DOHH2 (cell line): ENCODE results near the gene CCDC77.

Experiments
- H3F3A ChIP-seq: fragments of 200-600 bp; sonication (generic), shearing (Covaris generic); 2 replicates; pipeline ENCODE4 v1.6.0; 2016; ENCODE audit warnings: antibody characterized with exemption, mild to moderate bottlenecking; ENCODE audit not compliant: control insufficient read depth, insufficient read depth
- H3K27ac ChIP-seq: fragments of 200-600 bp; sonication (generic); 2 replicates; pipeline ENCODE4 v1.5.1; 2014; ENCODE audit warnings: low read depth, mild to moderate bottlenecking, low read length, moderate library complexity
- H3K27me3 ChIP-seq: fragments of 200-600 bp; sonication (generic); 2 replicates; pipeline ENCODE4 v1.6.1; 2014; ENCODE audit warnings: mild to moderate bottlenecking, low read length, mixed read lengths; ENCODE audit not compliant: control insufficient read depth
- H3K36me3 ChIP-seq: fragments of 200-600 bp; sonication (generic); 2 replicates; pipeline ENCODE4 v1.6.1; 2014; ENCODE audit warnings: mild to moderate bottlenecking, low read length, moderate library complexity, mixed read lengths; ENCODE audit not compliant: control insufficient read depth
- H3K4me1 ChIP-seq: fragments of 200-600 bp; sonication (generic); 2 replicates; pipeline ENCODE4 v1.6.1; 2014; ENCODE audit warnings: mild to moderate bottlenecking, low read length, mixed read lengths; ENCODE audit not compliant: control insufficient read depth
- H3K4me2 ChIP-seq: fragments of 200-600 bp; sonication (generic); 2 replicates; pipeline ENCODE4 v1.6.0; 2014; ENCODE audit warnings: mild to moderate bottlenecking, low read length, moderate library complexity
- H3K4me3 ChIP-seq: fragments of 200-600 bp; sonication (generic); 2 replicates; pipeline ENCODE4 v1.5.1; 2014; ENCODE audit warnings: mild to moderate bottlenecking, low read length, mixed read lengths
- H3K79me2 ChIP-seq: fragments of 200-600 bp; sonication (generic); 2 replicates; pipeline ENCODE4 v1.6.1; 2014; ENCODE audit warnings: mild to moderate bottlenecking, low read length, mixed read lengths; ENCODE audit not compliant: control insufficient read depth
- H3K9me2 ChIP-seq: fragments of 200-600 bp; sonication (generic); replicated peaks from 2 replicates; pipeline ENCODE4 v1.6.1; 2014; ENCODE audit warnings: mild to moderate bottlenecking, low read length, mixed read lengths; ENCODE audit not compliant: control insufficient read depth
- H3K9me3 ChIP-seq: fragments of 200-600 bp; sonication (generic); 2 replicates; pipeline ENCODE4 v1.6.1; 2014; ENCODE audit warnings: antibody characterized with exemption, low read length, mixed read lengths; ENCODE audit not compliant: control insufficient read depth, insufficient read depth
- H4K20me1 ChIP-seq: fragments of 200-600 bp; sonication (generic); 2 replicates; pipeline ENCODE4 v1.6.0; 2014; ENCODE audit warnings: low read depth, mild to moderate bottlenecking, antibody characterized with exemption, low read length, moderate library complexity; ENCODE audit not compliant: control insufficient read depth, insufficient read depth
- CTCF ChIP-seq: fragments of 200-600 bp; sonication (generic); IDR thresholded peaks from one replicate; pipeline ENCODE4 v1.5.1; 2014; ENCODE audit warnings: antibody characterized with exemption, mild to moderate bottlenecking, low read depth, low read length; ENCODE audit not compliant: poor library complexity, severe bottlenecking
- EZH2phosphoT487 ChIP-seq: fragments of 200-600 bp; sonication (generic); IDR thresholded peaks from 2 replicates; pipeline ENCODE4 v1.6.1; 2017; ENCODE audit warnings: borderline replicate concordance, mild to moderate bottlenecking, antibody characterized with exemption, low read length, moderate library complexity, mixed read lengths

The CCDC77 gene

DNA sequence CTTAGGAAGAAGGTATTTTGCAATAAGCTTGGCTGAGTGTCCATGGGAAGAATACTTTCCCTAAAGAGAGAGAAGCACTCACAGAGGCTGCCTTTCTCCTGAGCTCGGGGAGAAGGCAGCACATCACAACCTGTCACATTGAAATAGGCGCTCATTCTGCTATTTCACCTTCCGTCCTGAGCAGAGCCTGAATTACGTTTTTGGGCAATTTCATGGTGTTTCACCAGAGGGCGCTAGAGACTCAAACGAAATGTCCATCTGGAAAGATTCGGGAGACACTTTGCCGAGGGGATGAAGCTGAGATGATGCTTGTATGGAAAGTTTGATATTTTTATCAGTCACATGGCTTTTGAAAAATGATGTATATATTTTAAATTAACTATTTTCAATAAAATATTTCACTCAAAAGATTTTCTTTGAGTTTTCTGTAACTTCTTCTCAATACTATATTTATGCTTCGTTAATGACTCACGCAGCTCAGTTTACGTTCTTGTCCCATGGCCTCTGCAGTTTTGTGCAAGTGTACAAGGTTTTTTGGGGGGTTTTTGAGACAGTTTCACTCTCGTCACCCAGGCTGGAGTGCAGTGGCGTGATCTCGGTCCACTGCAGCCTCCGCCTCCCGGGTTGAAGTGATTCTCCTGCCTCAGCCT lies 40.9 kb downstream of the CCDC77 start:
- peaks cover 28% of the 10 kb centered on the region for H3K36me3 ChIP-seq
- H3K27ac ChIP-seq, result no peak overlapping the region
- no peaks in the 10 kb centered on the region for H3K79me2 ChIP-seq
- no peaks in the 10 kb centered on the region; the same call in 1 of the 2 replicates for H4K20me1 ChIP-seq
- TF ChIP-seq CTCF, result peak; percentile 67
- TF ChIP-seq EZH2phosphoT487, result no peak
- no peaks in the 10 kb centered on the region for H3F3A ChIP-seq
- H3K4me2 ChIP-seq, result no peak overlapping the region
- H3K9me2 ChIP-seq, result no peaks in the 10 kb centered on the region
- H3K4me1 ChIP-seq, result no peaks in the 10 kb centered on the region
- no peak overlapping the region for H3K4me3 ChIP-seq
- no peaks in the 10 kb centered on the region for H3K27me3 ChIP-seq
- H3K9me3 ChIP-seq, result no peaks in the 10 kb centered on the region

GRCh38 chr12:447141-447540 lies 45.7 kb downstream of the CCDC77 start:
- peaks cover 5% of the 10 kb centered on the region; the same call in 1 of the 2 replicates for H3K27me3 ChIP-seq
- no peaks in the 10 kb centered on the region for H3F3A ChIP-seq
- H3K4me3 ChIP-seq, result no peak overlapping the region
- H3K4me1 ChIP-seq, result no peaks in the 10 kb centered on the region
- H3K79me2 ChIP-seq, result no peaks in the 10 kb centered on the region
- H3K9me2 ChIP-seq, result no peaks in the 10 kb centered on the region
- no peak overlapping the region for H3K4me2 ChIP-seq
- TF ChIP-seq EZH2phosphoT487, result no peak
- TF ChIP-seq CTCF, result no peak
- H3K9me3 ChIP-seq, result no peaks in the 10 kb centered on the region; the same call in 1 of the 2 replicates
- no peaks in the 10 kb centered on the region for H4K20me1 ChIP-seq
- no peak overlapping the region for H3K27ac ChIP-seq
- H3K36me3 ChIP-seq, result peaks cover 1% of the 10 kb centered on the region

GRCh38 chr12:449203-449602 lies 47.8 kb downstream of the CCDC77 start:
- Histone ChIP-seq H3K4me2 (no peak overlapping the region), H3K36me3 (no peaks in the 10 kb centered on the region), H3K4me1 (0 out of 2 replicates have a peak, but pooled peaks cover 3% of the 10 kb centered on the region), H3K79me2 (no peaks in the 10 kb centered on the region), H3K27ac (no peak overlapping the region), H3K9me2 (no peaks in the 10 kb centered on the region), H4K20me1 (no peaks in the 10 kb centered on the region), H3K27me3 (peaks cover 5% of the 10 kb centered on the region; the same call in 1 of the 2 replicates), H3K4me3 (no peak overlapping the region), H3F3A (peaks cover 10% of the 10 kb centered on the region), H3K9me3 (peaks cover 6% of the 10 kb centered on the region)
- TF ChIP-seq EZH2phosphoT487 (no peak), CTCF (no peak)
